Raji (cell line): ENCODE measurements around the gene SPG11.

Experiments used
- POLR2A ChIP-seq: IDR thresholded peaks from 2 replicates; pipeline ENCODE4 v1.6.1; 2011; ENCODE audit warnings: low read depth, low read length, control low read depth; ENCODE audit not compliant: insufficient read depth

Gene SPG11

GRCh38 chr15:44593042-44593736 lies 70.3 kb downstream of the SPG11 start:
- no peak for TF ChIP-seq POLR2A

DNA sequence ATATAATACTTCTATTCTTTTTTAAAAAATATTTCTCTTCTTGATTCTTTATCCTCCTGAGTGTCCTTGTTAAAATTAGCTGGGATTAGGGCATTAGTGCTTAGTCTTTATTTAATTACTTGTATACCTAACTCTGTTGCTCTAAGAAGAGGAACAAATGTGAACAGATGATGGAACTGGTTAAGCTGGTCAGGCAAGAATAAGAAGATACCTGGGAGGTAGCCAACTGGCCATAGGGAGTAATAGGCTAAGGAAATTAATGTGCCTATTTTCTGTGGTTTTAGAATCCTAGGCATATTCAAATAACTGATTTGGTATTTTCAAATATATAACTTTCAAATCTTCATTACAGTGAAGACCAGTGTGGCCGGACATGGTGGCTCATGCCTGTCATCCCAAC lies 72.1 kb downstream of the SPG11 start:
- no peak for TF ChIP-seq POLR2A

DNA sequence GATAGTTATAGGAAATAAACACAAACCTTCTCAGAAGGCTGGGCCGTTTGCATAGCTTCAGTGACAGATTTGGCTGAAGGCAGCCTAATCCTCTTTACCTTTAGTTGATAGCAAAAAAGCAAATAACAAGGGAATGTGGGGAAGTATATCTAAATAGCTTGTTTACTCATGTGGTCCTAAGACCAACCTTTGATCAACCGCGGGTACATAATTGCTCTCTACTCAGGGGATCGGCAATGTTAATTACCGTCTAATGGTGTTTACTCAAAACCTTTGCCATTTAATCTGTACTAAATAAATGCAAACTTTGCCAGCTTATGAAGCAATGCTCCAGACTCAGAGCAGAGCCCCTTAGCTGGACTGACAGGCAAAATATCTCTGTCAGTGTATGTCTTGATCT lies 74.9 kb downstream of the SPG11 start:
- no peak for TF ChIP-seq POLR2A

- no peak for TF ChIP-seq POLR2A
Measured at GRCh38 chr15:44585633-44586032, 77.8 kb downstream of the SPG11 start.

DNA sequence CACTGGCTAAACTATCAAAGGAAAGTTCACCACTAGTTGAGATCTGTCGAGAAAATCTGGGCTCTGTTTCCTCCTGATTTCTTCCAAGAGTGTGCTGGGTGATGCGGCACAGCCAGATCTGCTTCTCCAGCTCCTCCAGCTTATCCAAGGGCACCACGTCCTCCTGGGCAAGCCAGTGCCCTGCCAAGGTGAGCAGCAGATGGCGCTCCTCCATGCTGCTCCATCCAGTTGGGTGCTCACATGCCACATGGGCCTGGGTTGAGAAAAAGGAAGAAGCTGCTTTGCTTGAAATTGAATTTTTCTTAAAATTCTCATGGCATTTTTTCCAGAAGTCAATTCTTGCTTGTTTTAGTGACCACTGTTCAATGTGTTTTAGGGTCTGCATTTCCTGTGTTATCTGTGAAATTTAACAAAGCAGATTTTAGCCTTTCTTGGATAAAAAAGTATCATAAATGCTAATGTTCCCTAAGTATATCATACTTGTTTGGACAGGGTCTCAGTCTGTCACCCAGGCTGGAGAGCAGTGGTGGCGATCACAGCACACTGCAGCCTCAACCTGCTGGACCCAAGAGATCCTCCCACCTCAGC lies 79.2 kb downstream of the SPG11 start:
- no peak for TF ChIP-seq POLR2A

DNA sequence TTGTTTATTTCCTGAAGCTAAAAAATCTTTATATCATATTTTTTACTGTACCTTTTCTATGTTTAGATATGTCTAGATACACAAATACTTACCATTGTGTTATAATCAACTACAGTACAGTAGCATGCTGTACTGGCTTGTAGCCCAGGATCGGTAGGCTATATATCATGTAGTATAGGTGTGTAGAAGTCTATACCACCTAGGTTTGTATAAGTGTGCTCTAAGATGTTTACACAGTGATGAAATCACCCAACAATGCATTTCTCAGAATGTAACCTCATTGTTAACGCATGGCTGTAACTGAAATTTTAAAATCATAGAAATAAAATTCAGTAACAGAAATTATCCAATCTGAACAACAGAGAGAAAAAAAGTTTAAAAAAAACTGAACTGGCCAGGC lies 83.4 kb downstream of the SPG11 start:
- TF ChIP-seq POLR2A = no peak

GRCh38 chr15:44574734-44575133 lies 88.7 kb downstream of the SPG11 start:
- no peak for TF ChIP-seq POLR2A

- no peak for TF ChIP-seq POLR2A
Measured at GRCh38 chr15:44573386-44573785, 90.1 kb downstream of the SPG11 start.

DNA sequence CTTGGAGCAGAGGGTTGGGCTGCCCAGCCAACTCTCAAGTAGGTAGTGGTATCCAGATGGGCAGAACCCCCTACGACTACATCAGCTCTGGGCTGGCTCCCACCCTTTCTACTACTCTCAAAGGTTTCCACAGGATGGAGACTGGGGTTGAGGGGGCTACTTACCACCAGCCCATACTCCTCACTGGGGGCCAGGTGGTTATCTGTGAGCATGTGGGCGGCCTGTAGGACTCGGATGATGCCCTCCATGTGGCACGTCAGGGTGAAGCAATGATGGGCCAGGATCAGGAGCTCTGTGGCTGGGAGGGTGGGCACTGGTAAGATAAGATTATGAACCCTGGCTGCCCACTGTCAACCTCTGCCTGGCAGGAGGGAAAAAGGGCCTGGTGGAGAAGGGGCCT lies 93.1 kb downstream of the SPG11 start:
- no peak for TF ChIP-seq POLR2A

GRCh38 chr15:44569316-44569715 lies 94.1 kb downstream of the SPG11 start:
- no peak for TF ChIP-seq POLR2A

- TF ChIP-seq POLR2A = no peak
Measured at GRCh38 chr15:44568338-44568737, 95.1 kb downstream of the SPG11 start.

DNA sequence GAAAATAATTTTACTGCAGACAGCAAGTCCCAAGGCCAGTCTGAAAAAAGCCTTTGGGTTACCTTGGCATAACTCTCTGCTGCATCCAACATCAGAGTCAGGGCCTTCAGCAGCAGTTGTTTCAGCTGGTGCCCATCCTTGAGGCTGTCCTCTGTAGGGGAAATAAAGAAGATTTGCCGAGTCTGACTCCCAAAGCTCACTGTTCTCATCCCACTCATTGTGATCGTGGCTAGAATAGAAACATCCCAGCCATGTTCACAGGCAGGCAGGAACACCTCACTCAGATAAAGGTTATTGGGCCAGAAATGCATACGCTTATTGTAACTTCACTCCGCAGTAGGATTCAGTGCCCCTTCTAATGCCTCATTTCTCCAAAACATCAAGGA lies 97.3 kb downstream of the SPG11 start:
- no peak for TF ChIP-seq POLR2A

- no peak for TF ChIP-seq POLR2A
Measured at GRCh38 chr15:44565387-44566154, 97.9 kb downstream of the SPG11 start.

GRCh38 chr15:44554934-44555723 lies 108.3 kb downstream of the SPG11 start:
- no peak for TF ChIP-seq POLR2A

DNA sequence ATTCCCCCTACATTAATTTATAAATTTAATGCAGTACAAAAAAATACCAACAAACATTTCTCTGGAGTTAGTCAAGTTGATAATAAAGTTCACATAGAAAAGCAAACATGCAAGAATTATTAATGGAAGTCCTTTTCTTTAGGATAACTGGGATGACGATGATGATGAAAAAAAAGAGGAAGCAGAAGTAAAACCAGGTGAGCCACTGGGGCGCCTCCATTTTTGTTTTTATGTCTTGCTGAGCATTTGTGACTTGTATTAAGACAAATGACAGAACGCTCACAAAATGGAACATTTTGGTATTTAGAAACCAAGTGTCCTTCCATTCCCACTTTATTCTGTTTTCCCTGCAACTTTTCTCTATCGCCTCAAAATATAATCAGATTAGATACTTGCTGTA lies 112.7 kb downstream of the SPG11 start:
- no peak for TF ChIP-seq POLR2A
